ENCODE results near the gene SMARCD1.

Gene SMARCD1

DNA sequence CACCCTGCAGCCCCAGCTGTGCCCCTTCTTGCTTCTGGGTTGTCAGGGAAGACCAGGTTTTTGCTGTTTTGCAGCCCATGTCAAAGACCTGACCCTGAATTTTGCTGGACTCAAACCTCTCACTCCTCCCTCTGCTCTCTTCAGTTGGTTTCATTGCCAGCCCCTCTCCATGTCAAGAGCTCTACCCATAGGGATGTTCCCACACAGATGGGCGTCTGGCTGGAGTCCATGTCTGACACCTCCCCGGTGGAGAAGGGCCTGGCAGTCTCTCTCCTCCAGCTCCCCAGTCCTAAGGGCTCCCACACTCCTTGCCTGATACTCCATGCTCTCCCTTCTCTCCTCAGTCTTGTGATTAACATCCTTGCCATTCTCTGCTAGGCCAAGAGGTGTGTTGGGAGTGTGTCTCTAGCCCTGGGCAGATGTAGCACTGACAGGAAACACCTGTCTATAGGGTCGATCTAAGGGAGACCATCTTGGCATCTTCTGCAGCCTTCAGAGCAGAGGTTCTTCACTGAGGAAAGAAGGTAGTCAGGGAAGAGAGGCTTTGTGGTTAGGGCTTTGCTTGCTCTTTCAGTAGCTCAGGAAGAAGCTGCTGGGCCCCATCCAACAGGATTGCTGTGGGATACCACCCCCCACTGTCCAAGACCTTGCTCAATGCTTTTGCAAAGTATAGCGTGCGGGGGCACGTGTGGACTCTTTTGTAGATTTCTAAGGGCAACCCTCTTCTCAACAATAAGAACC, 23.0 kb upstream of the SMARCD1 start:
- TF ChIP-seq SIN3A (IDR thresholded peaks at IDR 0.05; ENCODE audit: borderline replicate concordance, insufficient read depth, low read length) (no peak), POLR2AphosphoS5 (IDR thresholded peaks at IDR 0.05; ENCODE audit: low read depth, low read length) (no peak), TAF1 (IDR thresholded peaks at IDR 0.05; ENCODE audit: borderline replicate concordance, insufficient read depth, low read length) (no peak), REST (IDR thresholded peaks at IDR 0.05; ENCODE audit: insufficient read depth in 1 of 2, low read depth in 2 of 2, low read length in 2 of 2) (no peak), FOXP2 (optimal IDR thresholded peaks at IDR 0.05; ENCODE audit: borderline replicate concordance, extremely low read depth, extremely low read length, insufficient read depth) (no peak)

DNA sequence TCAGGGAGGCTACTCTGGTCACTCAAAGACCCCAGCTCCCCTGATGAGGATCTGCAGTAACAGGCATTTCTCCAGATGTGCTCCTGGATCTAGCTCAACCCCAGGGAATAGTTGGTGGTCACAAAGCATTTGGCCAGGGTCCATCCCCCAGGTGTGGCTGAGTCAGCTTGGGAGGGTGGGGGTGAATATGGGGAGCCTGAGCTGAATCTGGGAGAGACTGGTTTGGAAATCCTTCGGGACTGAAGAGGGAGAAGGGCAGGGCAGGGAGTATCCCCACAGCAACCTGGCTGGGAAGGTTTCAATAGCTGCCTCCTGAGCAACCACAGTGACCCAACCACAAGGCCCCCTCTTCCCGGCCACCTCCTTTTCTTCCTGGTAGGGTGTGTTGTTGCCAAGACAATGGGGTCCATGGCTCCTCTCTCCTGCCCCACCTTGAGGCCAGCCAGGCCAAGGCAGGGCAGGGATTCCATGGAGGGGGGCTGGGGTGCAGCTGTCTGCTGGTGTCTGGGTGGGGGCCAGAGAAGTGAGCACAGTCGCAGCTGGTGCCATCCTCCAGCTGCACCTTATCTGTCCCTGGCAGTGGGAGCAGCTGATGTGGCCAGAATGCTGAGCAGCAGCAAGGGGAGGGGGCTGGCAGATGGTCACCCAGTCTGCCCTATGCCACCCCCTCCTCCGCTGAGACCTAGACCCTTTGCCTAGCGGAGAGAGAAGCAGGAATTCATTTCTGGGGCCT, 22.2 kb upstream of the SMARCD1 start:
- no peak for TF ChIP-seq FOXP2 (optimal IDR thresholded peaks at IDR 0.05; ENCODE audit: borderline replicate concordance, extremely low read depth, extremely low read length, insufficient read depth)
- no peak for TF ChIP-seq POLR2AphosphoS5 (IDR thresholded peaks at IDR 0.05; ENCODE audit: low read depth, low read length)
- no peak for TF ChIP-seq SIN3A (IDR thresholded peaks at IDR 0.05; ENCODE audit: borderline replicate concordance, insufficient read depth, low read length)
- TF ChIP-seq TAF1 (IDR thresholded peaks at IDR 0.05; ENCODE audit: borderline replicate concordance, insufficient read depth, low read length) = no peak
- no peak for TF ChIP-seq REST (IDR thresholded peaks at IDR 0.05; ENCODE audit: insufficient read depth in 1 of 2, low read depth in 2 of 2, low read length in 2 of 2)

GRCh38 chr12:50065726-50066310, 19.3 kb upstream of the SMARCD1 start:
- no peak for TF ChIP-seq POLR2AphosphoS5 (IDR thresholded peaks at IDR 0.05; ENCODE audit: low read depth, low read length)
- no peak for TF ChIP-seq FOXP2 (optimal IDR thresholded peaks at IDR 0.05; ENCODE audit: borderline replicate concordance, extremely low read depth, extremely low read length, insufficient read depth)
- no peak for TF ChIP-seq SIN3A (IDR thresholded peaks at IDR 0.05; ENCODE audit: borderline replicate concordance, insufficient read depth, low read length)
- no peak for TF ChIP-seq REST (IDR thresholded peaks at IDR 0.05; ENCODE audit: insufficient read depth in 1 of 2, low read depth in 2 of 2, low read length in 2 of 2)
- TF ChIP-seq TAF1 (IDR thresholded peaks at IDR 0.05; ENCODE audit: borderline replicate concordance, insufficient read depth, low read length) = no peak

DNA sequence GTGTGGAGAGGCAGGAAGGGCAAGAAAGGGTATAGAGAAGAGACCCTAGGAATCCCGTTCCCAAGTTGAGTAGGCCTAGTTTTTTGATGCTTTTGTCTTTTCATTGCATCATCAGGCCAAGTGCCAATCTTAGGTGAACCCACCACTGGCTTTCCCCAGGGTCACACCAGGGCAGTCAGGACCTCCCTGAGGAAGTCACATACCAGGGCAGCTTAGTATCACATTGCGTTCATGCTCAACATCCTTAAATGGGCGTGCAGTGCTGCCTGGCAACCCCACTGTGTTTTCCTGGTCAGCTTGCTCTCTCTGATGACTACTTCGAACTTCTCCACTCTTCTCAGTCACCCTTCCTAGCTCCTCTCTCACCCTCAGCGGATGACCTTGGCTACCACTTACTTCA, 18.7 kb upstream of the SMARCD1 start:
- TF ChIP-seq FOXP2 (optimal IDR thresholded peaks at IDR 0.05; ENCODE audit: borderline replicate concordance, extremely low read depth, extremely low read length, insufficient read depth) = no peak
- no peak for TF ChIP-seq SIN3A (IDR thresholded peaks at IDR 0.05; ENCODE audit: borderline replicate concordance, insufficient read depth, low read length)
- TF ChIP-seq REST (IDR thresholded peaks at IDR 0.05; ENCODE audit: insufficient read depth in 1 of 2, low read depth in 2 of 2, low read length in 2 of 2) = no peak
- no peak for TF ChIP-seq POLR2AphosphoS5 (IDR thresholded peaks at IDR 0.05; ENCODE audit: low read depth, low read length)
- no peak for TF ChIP-seq TAF1 (IDR thresholded peaks at IDR 0.05; ENCODE audit: borderline replicate concordance, insufficient read depth, low read length)

All from PFSK-1 (cell line).